C4-2B (cell line): Measurements from ENCODE around the gene GRAMD2A.

Experiments
- ZFX ChIP-seq: fragments of 450-650 bp; IDR thresholded peaks from 2 replicates; pipeline ENCODE4 v1.6.1; 2017
- TF ChIP-seq, protein P1 (sequence below): fragments of 450-650 bp; conservative IDR thresholded peaks from 2 replicates; pipeline ENCODE4 v1.5.1; 2017; ENCODE audit warnings: mild to moderate bottlenecking

DNA sequence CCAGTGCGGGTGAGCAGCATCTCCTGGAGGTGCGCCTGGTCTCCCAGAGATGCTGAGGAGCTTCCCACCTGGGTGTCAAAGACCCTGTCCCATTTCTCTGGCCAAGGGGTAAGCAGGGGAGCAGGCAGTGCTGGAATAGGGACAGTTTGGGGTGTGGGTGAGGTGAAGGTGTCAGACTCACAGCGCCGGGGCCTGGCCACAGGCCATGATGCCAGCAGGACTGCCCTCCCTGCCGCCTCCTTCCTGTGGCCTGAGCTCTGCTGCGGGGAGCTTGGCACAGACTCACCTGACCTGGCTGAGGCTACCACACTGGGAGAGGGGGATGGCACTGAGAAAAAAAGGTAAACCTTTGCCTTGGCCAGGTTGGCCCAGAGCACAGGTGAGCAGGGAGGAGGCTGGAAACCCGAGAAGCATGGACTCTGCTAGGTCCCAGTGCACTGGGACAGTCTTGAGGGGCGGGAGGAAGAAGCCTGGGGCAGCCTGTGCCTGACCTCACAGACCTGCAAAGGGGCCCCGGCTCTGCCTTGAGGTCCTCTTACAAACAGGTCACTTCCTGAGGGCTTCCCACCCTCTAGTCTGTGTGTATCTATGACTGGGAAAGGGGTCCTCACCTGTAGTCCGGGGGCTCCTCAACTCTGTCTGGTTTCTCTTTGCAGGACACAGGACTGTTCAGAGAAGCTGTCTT, 28.2 kb downstream of the GRAMD2A start:
- TF ChIP-seq, protein P1, sequence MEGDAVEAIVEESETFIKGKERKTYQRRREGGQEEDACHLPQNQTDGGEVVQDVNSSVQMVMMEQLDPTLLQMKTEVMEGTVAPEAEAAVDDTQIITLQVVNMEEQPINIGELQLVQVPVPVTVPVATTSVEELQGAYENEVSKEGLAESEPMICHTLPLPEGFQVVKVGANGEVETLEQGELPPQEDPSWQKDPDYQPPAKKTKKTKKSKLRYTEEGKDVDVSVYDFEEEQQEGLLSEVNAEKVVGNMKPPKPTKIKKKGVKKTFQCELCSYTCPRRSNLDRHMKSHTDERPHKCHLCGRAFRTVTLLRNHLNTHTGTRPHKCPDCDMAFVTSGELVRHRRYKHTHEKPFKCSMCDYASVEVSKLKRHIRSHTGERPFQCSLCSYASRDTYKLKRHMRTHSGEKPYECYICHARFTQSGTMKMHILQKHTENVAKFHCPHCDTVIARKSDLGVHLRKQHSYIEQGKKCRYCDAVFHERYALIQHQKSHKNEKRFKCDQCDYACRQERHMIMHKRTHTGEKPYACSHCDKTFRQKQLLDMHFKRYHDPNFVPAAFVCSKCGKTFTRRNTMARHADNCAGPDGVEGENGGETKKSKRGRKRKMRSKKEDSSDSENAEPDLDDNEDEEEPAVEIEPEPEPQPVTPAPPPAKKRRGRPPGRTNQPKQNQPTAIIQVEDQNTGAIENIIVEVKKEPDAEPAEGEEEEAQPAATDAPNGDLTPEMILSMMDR, result no peak
- TF ChIP-seq ZFX, result no peak
